ENCODE measurements around the gene JAKMIP1. TPM values are rescaled to one million over a fixed set of nuclear protein-coding genes. Genes with fewer than 3 reads are reported as not detected.

JAKMIP1 gene
- polyA plus RNA-seq, 3 donors: 0.08 TPM; not detected in 2

GRCh38 chr4:6044805-6045204 lies 155.5 kb downstream of the JAKMIP1 start:
- Histone ChIP-seq H3K36me3 (replicated peaks in 1 of 2; ENCODE audit: control insufficient read depth in 1 of 2, insufficient read depth in 2 of 2, low read length in 2 of 2) (no peaks in the 10 kb centered on the region), H3K4me3 (replicated peaks in 1 of 3; ENCODE audit: low read depth in 2 of 3, low read length in 3 of 3) (no peak overlapping the region), H3K79me2 (ENCODE audit: insufficient read depth, low read length) (no peaks in the 10 kb centered on the region), H3K4me2 (replicated peaks; ENCODE audit: extremely low read depth, low read length, poor library complexity, severe bottlenecking) (no peak overlapping the region), H2AFZ (ENCODE audit: insufficient read depth, low read depth, low read length, poor library complexity, severe bottlenecking) (no peak overlapping the region), H3K27me3 (ENCODE audit: control insufficient read depth in 2 of 2, insufficient read depth in 2 of 2, low read length in 2 of 2) (no peaks in the 10 kb centered on the region), H3K27ac (ENCODE audit: low read depth in 1 of 2, low read length in 2 of 2) (no peak overlapping the region), H4K20me1 (ENCODE audit: insufficient read depth, low read length) (no peaks in the 10 kb centered on the region), H3K4me1 (ENCODE audit: control insufficient read depth in 1 of 2, insufficient read depth in 2 of 2, low read length in 2 of 2) (no peaks in the 10 kb centered on the region), H3K9ac (ENCODE audit: insufficient read depth, low read length, poor library complexity, severe bottlenecking) (no peak overlapping the region), H3K9me3 (replicated peaks in 1 of 2; ENCODE audit: control insufficient read depth in 1 of 2, insufficient read depth in 1 of 2, low read length in 2 of 2) (no peaks in the 10 kb centered on the region)
- no peak overlapping the region for H3K4me3 Mint-ChIP-seq
- 36% methylated on average over 6 of the region's 9 CpGs for WGBS (ENCODE audit: insufficient coverage)
- H3K4me1 Mint-ChIP-seq: no peaks in the 10 kb centered on the region
- intact Hi-C loops (cut with micrococcal nuclease): no loop called here
- no peak for DNase-seq
- H3K27ac Mint-ChIP-seq: no peak overlapping the region
- H3K27me3 Mint-ChIP-seq (ENCODE audit: low read depth in 3 of 3): peaks cover 5 to 15% (median 10%) of the 10 kb centered on the region in 3 donors
- H3K9me3 Mint-ChIP-seq: peaks cover 0 to 2% (median 0%) of the 10 kb centered on the region in 7 donors
- no peak for TF ChIP-seq CTCF (IDR thresholded peaks at IDR 0.05)
- H3K36me3 Mint-ChIP-seq: no peaks in the 10 kb centered on the region

- H3K9me3 ChIP-seq (replicated peaks in 1 of 2; ENCODE audit: control insufficient read depth in 1 of 2, insufficient read depth in 1 of 2, low read length in 2 of 2): no peaks in the 10 kb centered on the region
- H3K36me3 Mint-ChIP-seq: no peaks in the 10 kb centered on the region
- intact Hi-C loops (cut with micrococcal nuclease): no loop called here
- H3K27me3 ChIP-seq (ENCODE audit: control insufficient read depth in 2 of 2, insufficient read depth in 2 of 2, low read length in 2 of 2): no peaks in the 10 kb centered on the region
- H2AFZ ChIP-seq (ENCODE audit: insufficient read depth, low read depth, low read length, poor library complexity, severe bottlenecking): no peak overlapping the region
- no peaks in the 10 kb centered on the region for H3K79me2 ChIP-seq (ENCODE audit: insufficient read depth, low read length)
- H3K9me3 Mint-ChIP-seq: peaks cover 0 to 2% (median 0%) of the 10 kb centered on the region in 7 donors
- H3K4me3 Mint-ChIP-seq: no peak overlapping the region
- no peaks in the 10 kb centered on the region for H3K4me1 Mint-ChIP-seq
- 0% methylated on average over 1 of the region's 9 CpGs for WGBS (ENCODE audit: insufficient coverage)
- no peak overlapping the region for H3K4me3 ChIP-seq (replicated peaks in 1 of 3; ENCODE audit: low read depth in 2 of 3, low read length in 3 of 3)
- no peaks in the 10 kb centered on the region for H4K20me1 ChIP-seq (ENCODE audit: insufficient read depth, low read length)
- H3K4me2 ChIP-seq (replicated peaks; ENCODE audit: extremely low read depth, low read length, poor library complexity, severe bottlenecking): no peak overlapping the region
- TF ChIP-seq CTCF (IDR thresholded peaks at IDR 0.05): no peak
- no peak overlapping the region for H3K27ac ChIP-seq (ENCODE audit: low read depth in 1 of 2, low read length in 2 of 2)
- no peak overlapping the region for H3K27ac Mint-ChIP-seq
- H3K36me3 ChIP-seq (replicated peaks in 1 of 2; ENCODE audit: control insufficient read depth in 1 of 2, insufficient read depth in 2 of 2, low read length in 2 of 2): no peaks in the 10 kb centered on the region
- no peak overlapping the region for H3K9ac ChIP-seq (ENCODE audit: insufficient read depth, low read length, poor library complexity, severe bottlenecking)
- H3K27me3 Mint-ChIP-seq (ENCODE audit: low read depth in 3 of 3): peaks cover 5 to 15% (median 7%) of the 10 kb centered on the region in 3 donors
- no peak for DNase-seq
- H3K4me1 ChIP-seq (ENCODE audit: control insufficient read depth in 1 of 2, insufficient read depth in 2 of 2, low read length in 2 of 2): no peaks in the 10 kb centered on the region
These were observed 156.1 kb downstream of the JAKMIP1 start for GRCh38 chr4:6044276-6044675.

All from CD14-positive monocyte (primary cell).